ENCODE data around the gene RPP40. TPM values are rescaled to one million over a fixed set of nuclear protein-coding genes. Genes with fewer than 3 reads are reported as not detected.

The RPP40 gene
- total RNA-seq, 1 experiment from 2014 or later: 15.9 TPM

DNA sequence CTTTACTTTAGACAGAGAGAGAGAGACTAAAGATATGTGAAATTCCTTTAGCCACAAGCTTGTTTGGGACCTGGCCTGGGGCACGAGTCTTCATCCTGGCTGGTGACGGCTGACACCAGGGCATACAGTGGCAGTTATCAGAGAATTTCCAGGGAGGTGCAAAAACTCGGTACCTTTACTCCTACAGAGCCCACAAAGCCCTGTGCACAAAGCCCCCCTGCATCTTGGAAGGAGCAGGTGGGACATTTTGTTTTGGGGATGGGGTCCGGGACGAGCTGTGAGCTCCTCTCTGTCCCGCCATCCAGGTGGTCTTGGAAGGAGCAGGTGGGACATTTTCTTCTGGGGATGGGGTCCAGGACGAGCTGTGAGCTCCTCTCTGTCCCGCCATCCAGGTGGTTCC, 28.9 kb downstream of the RPP40 start:
- intact Hi-C loops (cut with micrococcal nuclease): no loop called here
- TF ChIP-seq SP1 (IDR thresholded peaks at IDR 0.05; ENCODE audit: low read depth): no peak
- TF ChIP-seq EGR1 (IDR thresholded peaks at IDR 0.05; ENCODE audit: low read depth): no peak
- no peak for TF ChIP-seq RAD21 (IDR thresholded peaks at IDR 0.05; ENCODE audit: low read depth)
- TF ChIP-seq SRF (IDR thresholded peaks at IDR 0.05; ENCODE audit: low read depth): no peak
- no peak for TF ChIP-seq ELF1 (IDR thresholded peaks at IDR 0.05; ENCODE audit: borderline replicate concordance, low read depth)
- TF ChIP-seq EZH2 (IDR thresholded peaks at IDR 0.05): no peak
- no peak for TF ChIP-seq POLR2A (IDR thresholded peaks at IDR 0.05; ENCODE audit: borderline replicate concordance, extremely low read depth, insufficient read depth, insufficient read length)
- Histone ChIP-seq H4K20me1 (ENCODE audit: insufficient read depth) (no peaks in the 10 kb centered on the region), H3K4me3 (replicated peaks in 1 of 2; ENCODE audit: low read depth in 1 of 2, low read length in 2 of 2) (no peak overlapping the region), H3K4me1 (ENCODE audit: control insufficient read depth in 1 of 2, insufficient read depth in 2 of 2, low read length in 2 of 2) (no peaks in the 10 kb centered on the region), H3K9me3 (ENCODE audit: control insufficient read depth in 1 of 2, insufficient read depth in 1 of 2, low read depth in 1 of 2, low read length in 2 of 2) (peaks cover 3 to 13% of the 10 kb centered on the region in 2 experiments; a peak in 1 of 4 replicates), H3K36me3 (ENCODE audit: control insufficient read depth in 1 of 2, insufficient read depth in 2 of 2, low read length in 2 of 2) (no peaks in the 10 kb centered on the region), H3K9me2 (ENCODE audit: insufficient read depth) (no peaks in the 10 kb centered on the region), H3K4me2 (ENCODE audit: low read length) (no peak overlapping the region), H3K27me3 (ENCODE audit: insufficient read depth, low read length) (no peaks in the 10 kb centered on the region), H3K27ac (ENCODE audit: low read depth, low read length) (no peak overlapping the region), H2AFZ (ENCODE audit: low read depth, low read length, poor library complexity, severe bottlenecking) (no peak overlapping the region), H3K79me2 (ENCODE audit: insufficient read depth, low read length) (no peaks in the 10 kb centered on the region), H3K9ac (ENCODE audit: low read length) (no peak overlapping the region)
- ChIA-PET RAD21 (ENCODE audit: low non-redundant PET in 1 of 2, low total read pairs in 2 of 2, uncharacterized antibody in 2 of 2, unreplicated experiment in 2 of 2) (no interaction called here), POLR2A (no interaction called here), CTCF (no interaction called here)
- BruUV-seq (replicated peaks): no TSS peak
- DNase-seq (ENCODE audit: low read depth, low spot score): no peak
- ATAC-seq: no peak

DNA sequence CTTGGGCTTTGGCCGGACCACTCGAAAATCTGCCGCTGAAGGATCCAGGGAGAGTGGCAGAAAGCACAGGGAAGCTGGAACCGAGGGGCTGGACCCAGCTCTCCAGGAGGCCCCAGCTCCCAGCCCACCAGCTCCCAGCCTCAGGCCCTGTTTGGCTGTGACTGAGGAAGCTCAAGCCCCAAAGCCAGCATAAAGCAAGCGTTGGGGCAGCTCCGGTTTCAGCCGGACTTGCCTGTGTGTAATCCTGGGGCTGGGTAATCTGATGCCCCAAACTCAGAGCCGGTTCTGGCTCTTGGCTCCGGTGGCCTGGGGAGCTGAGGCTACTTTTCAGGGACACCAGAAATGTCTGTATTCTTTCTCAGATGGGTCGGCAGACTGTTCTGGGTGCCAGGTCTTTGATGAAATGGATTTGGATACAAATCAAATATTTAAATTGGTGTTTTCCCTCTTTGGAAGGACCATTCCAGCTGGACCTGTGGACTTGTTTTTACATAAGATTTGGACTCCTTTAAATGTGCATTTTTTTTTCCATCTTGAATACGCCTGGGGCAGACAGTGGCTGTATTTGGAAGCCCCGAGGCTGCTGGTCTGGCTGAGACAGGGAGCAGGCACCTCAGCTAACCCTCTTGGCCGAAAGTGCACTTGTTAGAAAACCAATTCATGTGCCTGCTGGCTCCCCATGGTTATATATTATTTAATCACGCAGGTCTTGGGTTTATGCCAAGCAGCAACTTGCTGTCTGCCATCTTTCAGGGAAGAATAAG, 29.7 kb downstream of the RPP40 start:
- no peaks in the 10 kb centered on the region for H3K4me1 ChIP-seq (ENCODE audit: control insufficient read depth in 1 of 2, insufficient read depth in 2 of 2, low read length in 2 of 2)
- H3K9ac ChIP-seq (ENCODE audit: low read length): no peak overlapping the region
- intact Hi-C loops (cut with micrococcal nuclease): no loop called here
- peaks cover 3 to 6% of the 10 kb centered on the region in 2 experiments; a peak in 1 of 4 replicates for H3K9me3 ChIP-seq (ENCODE audit: control insufficient read depth in 1 of 2, insufficient read depth in 1 of 2, low read depth in 1 of 2, low read length in 2 of 2)
- H3K27me3 ChIP-seq (ENCODE audit: insufficient read depth, low read length): no peaks in the 10 kb centered on the region
- H3K27ac ChIP-seq (ENCODE audit: low read depth, low read length): no peak overlapping the region
- ChIA-PET CTCF (no interaction called here), POLR2A (no interaction called here), RAD21 (ENCODE audit: low non-redundant PET in 1 of 2, low total read pairs in 2 of 2, uncharacterized antibody in 2 of 2, unreplicated experiment in 2 of 2) (no interaction called here)
- H3K79me2 ChIP-seq (ENCODE audit: insufficient read depth, low read length): no peaks in the 10 kb centered on the region
- no peak for ATAC-seq
- H3K36me3 ChIP-seq (ENCODE audit: control insufficient read depth in 1 of 2, insufficient read depth in 2 of 2, low read length in 2 of 2): no peaks in the 10 kb centered on the region
- no TSS peak for BruUV-seq (replicated peaks)
- H3K4me2 ChIP-seq (ENCODE audit: low read length): no peak overlapping the region
- H2AFZ ChIP-seq (ENCODE audit: low read depth, low read length, poor library complexity, severe bottlenecking): no peak overlapping the region
- no peaks in the 10 kb centered on the region for H4K20me1 ChIP-seq (ENCODE audit: insufficient read depth)
- H3K4me3 ChIP-seq (replicated peaks in 1 of 2; ENCODE audit: low read depth in 1 of 2, low read length in 2 of 2): no peak overlapping the region
- DNase-seq (ENCODE audit: low read depth, low spot score): no peak
- H3K9me2 ChIP-seq (ENCODE audit: insufficient read depth): no peaks in the 10 kb centered on the region
- TF ChIP-seq TCF7L2 (IDR thresholded peaks at IDR 0.05; ENCODE audit: borderline replicate concordance, extremely low read depth, insufficient read depth, insufficient read length): no peak
- TF ChIP-seq POLR2AphosphoS5 (IDR thresholded peaks at IDR 0.05; ENCODE audit: low read depth, low read length): no peak
- TF ChIP-seq EZH2 (IDR thresholded peaks at IDR 0.05): no peak
- TF ChIP-seq, protein P1, sequence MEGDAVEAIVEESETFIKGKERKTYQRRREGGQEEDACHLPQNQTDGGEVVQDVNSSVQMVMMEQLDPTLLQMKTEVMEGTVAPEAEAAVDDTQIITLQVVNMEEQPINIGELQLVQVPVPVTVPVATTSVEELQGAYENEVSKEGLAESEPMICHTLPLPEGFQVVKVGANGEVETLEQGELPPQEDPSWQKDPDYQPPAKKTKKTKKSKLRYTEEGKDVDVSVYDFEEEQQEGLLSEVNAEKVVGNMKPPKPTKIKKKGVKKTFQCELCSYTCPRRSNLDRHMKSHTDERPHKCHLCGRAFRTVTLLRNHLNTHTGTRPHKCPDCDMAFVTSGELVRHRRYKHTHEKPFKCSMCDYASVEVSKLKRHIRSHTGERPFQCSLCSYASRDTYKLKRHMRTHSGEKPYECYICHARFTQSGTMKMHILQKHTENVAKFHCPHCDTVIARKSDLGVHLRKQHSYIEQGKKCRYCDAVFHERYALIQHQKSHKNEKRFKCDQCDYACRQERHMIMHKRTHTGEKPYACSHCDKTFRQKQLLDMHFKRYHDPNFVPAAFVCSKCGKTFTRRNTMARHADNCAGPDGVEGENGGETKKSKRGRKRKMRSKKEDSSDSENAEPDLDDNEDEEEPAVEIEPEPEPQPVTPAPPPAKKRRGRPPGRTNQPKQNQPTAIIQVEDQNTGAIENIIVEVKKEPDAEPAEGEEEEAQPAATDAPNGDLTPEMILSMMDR (IDR thresholded peaks at IDR 0.05 in 2 of 3, conservative IDR thresholded peaks at IDR 0.05 in 1 of 3; ENCODE audit: borderline replicate concordance in 1 of 3, insufficient read depth in 1 of 3, low read depth in 2 of 3, low read length in 2 of 3): no peak
- TF ChIP-seq SP1 (IDR thresholded peaks at IDR 0.05; ENCODE audit: low read depth): no peak
- no peak for TF ChIP-seq FOSL1 (IDR thresholded peaks at IDR 0.05; ENCODE audit: low read depth)
- no peak for TF ChIP-seq EGR1 (IDR thresholded peaks at IDR 0.05; ENCODE audit: low read depth)
- no peak for TF ChIP-seq ELF1 (IDR thresholded peaks at IDR 0.05; ENCODE audit: borderline replicate concordance, low read depth)
- TF ChIP-seq, protein P2, sequence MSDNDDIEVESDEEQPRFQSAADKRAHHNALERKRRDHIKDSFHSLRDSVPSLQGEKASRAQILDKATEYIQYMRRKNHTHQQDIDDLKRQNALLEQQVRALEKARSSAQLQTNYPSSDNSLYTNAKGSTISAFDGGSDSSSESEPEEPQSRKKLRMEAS (IDR thresholded peaks at IDR 0.05): no peak
- no peak for TF ChIP-seq EZH2phosphoT487 (IDR thresholded peaks at IDR 0.05; ENCODE audit: borderline replicate concordance)
- TF ChIP-seq ZNF274 (IDR thresholded peaks at IDR 0.05; ENCODE audit: low read depth, low read length): no peak
- TF ChIP-seq RAD21 (IDR thresholded peaks at IDR 0.05; ENCODE audit: low read depth): no peak
- no peak for TF ChIP-seq SIN3A (IDR thresholded peaks at IDR 0.05; ENCODE audit: low read depth)
- no peak for TF ChIP-seq CBX3 (IDR thresholded peaks at IDR 0.05; ENCODE audit: low read depth)
